ENCODE measurements around the gene RAPGEF1. TPM values are rescaled to one million over a fixed set of nuclear protein-coding genes. Genes with fewer than 3 reads are reported as not detected.

Gene RAPGEF1
- total and polyA plus RNA-seq, 9 of the 15 experiments (the other 6 are each of a cell fraction or from before 2014, with no cell fraction given) = 0.06 to 44.1 (median 19.9) TPM

GRCh38 chr9:131707733-131708157 lies 32.1 kb downstream of the RAPGEF1 start (continued):
- TF ChIP-seq MYBL2 (IDR thresholded peaks at IDR 0.05; ENCODE audit: low read depth) (peak; percentile 81), MYBL2 (CRISPR knock-in tag; IDR thresholded peaks at IDR 0.05; ENCODE audit: borderline replicate concordance) (no peak), EWSR1 (IDR thresholded peaks at IDR 0.05; ENCODE audit: borderline replicate concordance, low read depth, partially characterized antibody) (no peak), TEAD1 (CRISPR knock-in tag; IDR thresholded peaks at IDR 0.05) (no peak), NR2C2 (CRISPR knock-in tag; IDR thresholded peaks at IDR 0.05) (no peak), NR2C2 (tag; IDR thresholded peaks at IDR 0.05) (0 out of 2 replicates have a peak, but pooled peaks have one; percentile 25), CBFA2T2 (conservative IDR thresholded peaks at IDR 0.05) (peak; percentile 13; the same call in 1 of the 2 replicates), ARID4B (CRISPR knock-in tag; IDR thresholded peaks at IDR 0.05) (no peak), RAD51 (IDR thresholded peaks at IDR 0.05; ENCODE audit: borderline replicate concordance, low read depth) (peak; percentile 57; the same call in 1 of the 2 replicates), ZHX1 (conservative IDR thresholded peaks at IDR 0.05; ENCODE audit: low read length) (no peak), CEBPZ (IDR thresholded peaks at IDR 0.05; ENCODE audit: borderline replicate concordance, low read depth, low read length) (no peak), EP400 (IDR thresholded peaks at IDR 0.05) (peak; percentile 42; the same call in 1 of the 2 replicates), MNT (conservative IDR thresholded peaks at IDR 0.05) (peak in 1 of 2 experiments; percentile 55; a peak in 1 of 4 replicates), EP300 (IDR thresholded peaks at IDR 0.05; ENCODE audit: low read length) (peak; percentile 30; the same call in 1 of the 2 replicates), RCOR1 (IDR thresholded peaks at IDR 0.05; ENCODE audit: borderline replicate concordance in 1 of 2, low read depth in 2 of 2, low read length in 2 of 2) (peak in 1 of 2 experiments; percentile 92; a peak in 2 of 4 replicates)
